HCT116 (cell line): ENCODE results near the gene HMGN3. TPM values are rescaled to one million over a fixed set of nuclear protein-coding genes. Genes with fewer than 3 reads are reported as not detected.

ENCODE experiments used
- ATAC-seq: fragments of 200-7000 bp; cut with Tn5 transposase; 2 replicates; pipeline ENCODE4 v1.9.1; 2020; ENCODE audit warnings: mild to moderate bottlenecking, moderate library complexity
- BruUV-seq: library from RNA; stranded (reverse); fragments of 400-500 nt; replicated peaks from 2 replicates; lab custom pipeline; 2021; lab: Mats Ljungman, UMichigan
- CTCF ChIA-PET: fragments of 300-600 bp; sonication (Branson Sonifier 250); formaldehyde crosslinking; loops from one replicate; lab custom pipeline; 2021; ENCODE audit warnings: antibody characterized with exemption; lab: Charles Lee
- POLR2A ChIA-PET: fragments of 300-600, 350-600 bp; sonication (Branson Sonifier 250); formaldehyde crosslinking; loops from one replicate; lab custom pipeline; 2021; ENCODE audit warnings: antibody characterized with exemption; lab: Charles Lee
- RAD21 ChIA-PET, 2 experiments: fragments of 300-600 bp; sonication (Branson Sonifier 250); formaldehyde crosslinking; loops; one replicate each; lab custom pipeline; 2023; ENCODE audit warnings: low total read pairs in 2 of 2; ENCODE audit not compliant: uncharacterized antibody in 2 of 2, unreplicated experiment in 2 of 2, low non-redundant PET in 1 of 2; lab: Charles Lee
- DNase-seq: peaks from one replicate; pipeline ENCODE4 v3.0.0-alpha.2; 2010; ENCODE audit warnings: low read depth, low spot score
- H2AFZ ChIP-seq: fragments of 200-600 bp; shearing (Covaris generic), sonication (generic); 2 replicates; pipeline ENCODE4 v1.6.1; 2017; ENCODE audit warnings: low read depth, mixed run types, mixed read lengths, antibody characterized with exemption, low read length; ENCODE audit not compliant: poor library complexity, severe bottlenecking
- H3K27ac ChIP-seq: 2 replicates; pipeline ENCODE4 v1.5.1; 2012; ENCODE audit warnings: low read depth, low read length
- H3K27me3 ChIP-seq: fragments of 200-600 bp; sonication (generic); 2 replicates; pipeline ENCODE4 v1.6.1; 2016; ENCODE audit warnings: mixed run types, low read length, mixed read lengths; ENCODE audit not compliant: insufficient read depth
- H3K36me3 ChIP-seq, 2 experiments: fragments of 200-500 bp in 1 of 2; fragments of 200-600 bp in 1 of 2; sonication (Bioruptor generic) in 1 of 2; sonication (generic) in 1 of 2; 2 replicates each; pipeline versions ENCODE4 v1.5.1 to v1.6.1; 2014 to 2016; ENCODE audit warnings: low read length in 2 of 2, inconsistent platforms in 1 of 2, mixed read lengths in 1 of 2, mixed run types in 1 of 2; ENCODE audit not compliant: insufficient read depth in 2 of 2, control insufficient read depth in 1 of 2
- H3K4me1 ChIP-seq, 2 experiments: fragments of 200-600 bp in 1 of 2; sonication (generic) in 1 of 2; 2 replicates each; pipeline versions ENCODE4 v1.5.1 to v1.6.1; 2012 to 2017; ENCODE audit warnings: low read length in 2 of 2, inconsistent platforms in 1 of 2, mild to moderate bottlenecking in 1 of 2, mixed read lengths in 1 of 2, mixed run types in 1 of 2, moderate library complexity in 1 of 2; ENCODE audit not compliant: insufficient read depth in 2 of 2, control insufficient read depth in 1 of 2
- H3K4me2 ChIP-seq: fragments of 200-600 bp; sonication (generic); 2 replicates; pipeline ENCODE4 v1.6.1; 2017; ENCODE audit warnings: mixed run types, low read length, mixed read lengths
- H3K4me3 ChIP-seq, 2 experiments: fragments of 200-600 bp in 1 of 2; sonication (generic) in 1 of 2; replicated peaks in 1 of 2; 2 replicates each; pipeline ENCODE4 v1.5.1; 2011 to 2016; ENCODE audit warnings: low read length in 2 of 2, control low read depth in 1 of 2, low read depth in 1 of 2, mild to moderate bottlenecking in 1 of 2, mixed read lengths in 1 of 2, mixed run types in 1 of 2
- H3K79me2 ChIP-seq: fragments of 200-600 bp; sonication (generic); 2 replicates; pipeline ENCODE4 v1.6.1; 2017; ENCODE audit warnings: mild to moderate bottlenecking, mixed run types, low read length, moderate library complexity, mixed read lengths; ENCODE audit not compliant: insufficient read depth
- H3K9ac ChIP-seq: fragments of 200-600 bp; sonication (generic); 2 replicates; pipeline ENCODE4 v1.6.1; 2016; ENCODE audit warnings: low read length, mixed read lengths
- H3K9me2 ChIP-seq: fragments of 200-600 bp; sonication (generic), shearing (Covaris generic); 2 replicates; pipeline ENCODE4 v1.6.1; 2017; ENCODE audit warnings: mixed run types, mild to moderate bottlenecking, moderate library complexity; ENCODE audit not compliant: insufficient read depth
- H3K9me3 ChIP-seq, 2 experiments: fragments of 200-500 bp in 1 of 2; fragments of 200-600 bp in 1 of 2; sonication (Bioruptor generic) in 1 of 2; sonication (generic) in 1 of 2; 2 replicates each; pipeline ENCODE4 v1.6.1; 2014 to 2017; ENCODE audit warnings: low read length in 2 of 2, mixed read lengths in 2 of 2, inconsistent platforms in 1 of 2, low read depth in 1 of 2, mild to moderate bottlenecking in 1 of 2, mixed run types in 1 of 2, moderate library complexity in 1 of 2; ENCODE audit not compliant: control insufficient read depth in 1 of 2, insufficient read depth in 1 of 2
- H4K20me1 ChIP-seq: fragments of 200-600 bp; sonication (generic), shearing (Covaris generic); 2 replicates; pipeline ENCODE4 v1.6.1; 2017; ENCODE audit warnings: mixed run types, mild to moderate bottlenecking, moderate library complexity; ENCODE audit not compliant: insufficient read depth
- CBX3 ChIP-seq: IDR thresholded peaks from 2 replicates; pipeline ENCODE4 v1.6.1; 2012; ENCODE audit warnings: low read depth
- EGR1 ChIP-seq: IDR thresholded peaks from 2 replicates; pipeline ENCODE4 v1.6.1; 2012; ENCODE audit warnings: low read depth
- ELF1 ChIP-seq: IDR thresholded peaks from 2 replicates; pipeline ENCODE4 v1.6.1; 2012; ENCODE audit warnings: low read depth, borderline replicate concordance
- EZH2phosphoT487 ChIP-seq: fragments of 200-600 bp; IDR thresholded peaks from 2 replicates; pipeline ENCODE4 v1.6.1; 2018; ENCODE audit warnings: antibody characterized with exemption, borderline replicate concordance
- FOSL1 ChIP-seq: IDR thresholded peaks from 2 replicates; pipeline ENCODE4 v1.6.1; 2012; ENCODE audit warnings: low read depth
- JUND ChIP-seq: IDR thresholded peaks from 2 replicates; pipeline ENCODE4 v1.6.1; 2012
- POLR2A ChIP-seq: IDR thresholded peaks from 2 replicates; pipeline ENCODE4 v1.7.0; 2011; ENCODE audit warnings: borderline replicate concordance; ENCODE audit not compliant: insufficient read depth, insufficient read length; ENCODE audit errors: extremely low read depth
- POLR2AphosphoS5 ChIP-seq: IDR thresholded peaks from 2 replicates; pipeline ENCODE4 v1.6.1; 2011; ENCODE audit warnings: mild to moderate bottlenecking, low read depth, low read length, moderate library complexity
- RAD21 ChIP-seq: IDR thresholded peaks from 2 replicates; pipeline ENCODE4 v1.6.1; 2012; ENCODE audit warnings: low read depth, mild to moderate bottlenecking
- REST ChIP-seq: IDR thresholded peaks from 2 replicates; pipeline ENCODE4 v1.6.1; 2012; ENCODE audit warnings: low read depth
- SIN3A ChIP-seq: IDR thresholded peaks from 2 replicates; pipeline ENCODE4 v1.6.1; 2012; ENCODE audit warnings: low read depth
- SP1 ChIP-seq: IDR thresholded peaks from 2 replicates; pipeline ENCODE4 v1.6.1; 2012; ENCODE audit warnings: low read depth
- TCF7L2 ChIP-seq: IDR thresholded peaks from 2 replicates; pipeline ENCODE4 v1.7.0; 2011; ENCODE audit warnings: borderline replicate concordance, inconsistent platforms; ENCODE audit not compliant: insufficient read depth, insufficient read length; ENCODE audit errors: extremely low read depth
- YY1 ChIP-seq: IDR thresholded peaks from 2 replicates; pipeline ENCODE4 v1.6.1; 2011; ENCODE audit warnings: low read length, low read depth, moderate library complexity, mild to moderate bottlenecking; ENCODE audit not compliant: insufficient replicate concordance; ENCODE audit errors: extremely low read depth
- ZNF274 ChIP-seq: fragments of 200-500 bp; sonication (Bioruptor generic); IDR thresholded peaks from 2 replicates; pipeline ENCODE4 v1.6.1; 2014; ENCODE audit warnings: mild to moderate bottlenecking, low read depth, low read length, inconsistent platforms
- intact Hi-C: fragments of 100-400 bp; cut with micrococcal nuclease; formaldehyde crosslinking; loops from 2 replicates; pipeline ENCODE4 v1.10.0; 2022
- total RNA-seq: library from RNA; stranded (reverse); gene quantifications from one replicate; pipeline ENCODE4 v1.2.1, GENCODE V29; 2021; ENCODE audit not compliant: unreplicated experiment
- TF ChIP-seq, protein P1 (sequence below), 3 experiments: fragments of 200-600 bp in 1 of 3; sonication (generic) in 1 of 3; IDR thresholded peaks in 2 of 3; conservative IDR thresholded peaks in 1 of 3; 2 replicates each; pipeline ENCODE4 v1.5.1; 2012 to 2017; ENCODE audit warnings: low read depth in 2 of 3, low read length in 2 of 3, antibody characterized with exemption in 1 of 3, borderline replicate concordance in 1 of 3, control low read depth in 1 of 3, mild to moderate bottlenecking in 1 of 3, mixed read lengths in 1 of 3, mixed run types in 1 of 3, moderate library complexity in 1 of 3; ENCODE audit not compliant: insufficient read depth in 1 of 3
- TF ChIP-seq, protein P2 (sequence below): IDR thresholded peaks from 2 replicates; pipeline ENCODE4 v1.6.1; 2012

The HMGN3 gene
- total RNA-seq, 1 experiment from 2014 or later: 60.5 TPM

DNA sequence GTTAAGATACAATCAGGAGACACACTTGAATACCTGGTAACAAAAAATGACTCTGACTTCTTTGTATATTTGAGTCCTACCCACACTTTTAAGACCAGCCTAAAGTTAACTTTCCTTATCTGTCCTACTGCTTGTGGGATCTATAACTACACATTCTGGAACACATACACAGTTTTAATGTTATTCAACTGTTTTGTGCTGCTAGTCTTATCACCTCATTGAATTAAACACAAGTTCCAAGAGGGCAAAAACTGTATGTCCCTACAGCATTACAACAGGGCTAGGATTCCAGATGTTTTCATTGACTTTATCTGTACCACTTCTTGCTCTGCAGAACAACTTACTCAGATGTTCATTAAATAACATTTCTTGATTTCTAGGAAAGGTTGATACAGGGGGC is 2.8 kb downstream of the HMGN3 start (continued):
- TF ChIP-seq, protein P1, sequence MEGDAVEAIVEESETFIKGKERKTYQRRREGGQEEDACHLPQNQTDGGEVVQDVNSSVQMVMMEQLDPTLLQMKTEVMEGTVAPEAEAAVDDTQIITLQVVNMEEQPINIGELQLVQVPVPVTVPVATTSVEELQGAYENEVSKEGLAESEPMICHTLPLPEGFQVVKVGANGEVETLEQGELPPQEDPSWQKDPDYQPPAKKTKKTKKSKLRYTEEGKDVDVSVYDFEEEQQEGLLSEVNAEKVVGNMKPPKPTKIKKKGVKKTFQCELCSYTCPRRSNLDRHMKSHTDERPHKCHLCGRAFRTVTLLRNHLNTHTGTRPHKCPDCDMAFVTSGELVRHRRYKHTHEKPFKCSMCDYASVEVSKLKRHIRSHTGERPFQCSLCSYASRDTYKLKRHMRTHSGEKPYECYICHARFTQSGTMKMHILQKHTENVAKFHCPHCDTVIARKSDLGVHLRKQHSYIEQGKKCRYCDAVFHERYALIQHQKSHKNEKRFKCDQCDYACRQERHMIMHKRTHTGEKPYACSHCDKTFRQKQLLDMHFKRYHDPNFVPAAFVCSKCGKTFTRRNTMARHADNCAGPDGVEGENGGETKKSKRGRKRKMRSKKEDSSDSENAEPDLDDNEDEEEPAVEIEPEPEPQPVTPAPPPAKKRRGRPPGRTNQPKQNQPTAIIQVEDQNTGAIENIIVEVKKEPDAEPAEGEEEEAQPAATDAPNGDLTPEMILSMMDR (IDR thresholded peaks at IDR 0.05 in 2 of 3, conservative IDR thresholded peaks at IDR 0.05 in 1 of 3; ENCODE audit: borderline replicate concordance in 1 of 3, insufficient read depth in 1 of 3, low read depth in 2 of 3, low read length in 2 of 3): no peak
- no peak for TF ChIP-seq EGR1
- TF ChIP-seq, protein P2, sequence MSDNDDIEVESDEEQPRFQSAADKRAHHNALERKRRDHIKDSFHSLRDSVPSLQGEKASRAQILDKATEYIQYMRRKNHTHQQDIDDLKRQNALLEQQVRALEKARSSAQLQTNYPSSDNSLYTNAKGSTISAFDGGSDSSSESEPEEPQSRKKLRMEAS: no peak
- TF ChIP-seq EZH2phosphoT487: no peak
- no peak for TF ChIP-seq RAD21
- no peak for TF ChIP-seq JUND
- TF ChIP-seq ZNF274: no peak

- no peak overlapping the region for H3K4me3 ChIP-seq
- TF ChIP-seq REST (no peak), SP1 (no peak), FOSL1 (no peak), EGR1 (no peak), SIN3A (no peak), TCF7L2 (no peak), JUND (no peak), ELF1 (no peak), POLR2AphosphoS5 (no peak), POLR2A (no peak), EZH2phosphoT487 (no peak), CBX3 (no peak), YY1 (no peak)
- TF ChIP-seq, protein P2: no peak
- TF ChIP-seq, protein P1 (IDR thresholded peaks at IDR 0.05 in 2 of 3, conservative IDR thresholded peaks at IDR 0.05 in 1 of 3; ENCODE audit: borderline replicate concordance in 1 of 3, insufficient read depth in 1 of 3, low read depth in 2 of 3, low read length in 2 of 3): no peak
Observed at GRCh38 chr6:79231101-79231500, 3.4 kb downstream of the HMGN3 start.

More at GRCh38 chr6:79231101-79231500, 3.4 kb downstream of the HMGN3 start:
- POLR2A ChIA-PET: no interaction called here
- no TSS peak for BruUV-seq
- no peaks in the 10 kb centered on the region for H4K20me1 ChIP-seq
- H3K27ac ChIP-seq: no peak overlapping the region
- H3K9me3 ChIP-seq: no peaks in the 10 kb centered on the region
- H3K27me3 ChIP-seq: no peaks in the 10 kb centered on the region
- no peak for DNase-seq
- H3K36me3 ChIP-seq: no peaks in the 10 kb centered on the region
- H2AFZ ChIP-seq: no peak overlapping the region
- intact Hi-C loops: loop anchor here (10.0 kb wide), 1 partner anchor 634 kb away; no protein-coding TSS in a partner anchor
- peaks cover 4 to 8% of the 10 kb centered on the region in 2 experiments; a peak in 2 of 4 replicates for H3K4me1 ChIP-seq
- CTCF ChIA-PET: no interaction called here
- H3K9ac ChIP-seq: no peak overlapping the region
- H3K9me2 ChIP-seq: no peaks in the 10 kb centered on the region
- H3K79me2 ChIP-seq: peaks cover 68% of the 10 kb centered on the region
- ATAC-seq: no peak
- H3K4me2 ChIP-seq: no peak overlapping the region
- RAD21 ChIA-PET: no interaction called here
